ENCODE results near the gene RGS12. TPM values are rescaled to one million over a fixed set of nuclear protein-coding genes. Genes with fewer than 3 reads are reported as not detected.
A peak's percentile ranks its signal among the peaks of the same experiment; 100 is the strongest.

Gene RGS12
- total RNA-seq, 3 donors from 2014 or later = 2.3 to 3.0 (median 2.5) TPM

- Mint-ChIP-seq H3K36me3 (ENCODE audit: insufficient read depth) (no peaks in the 10 kb centered on the region), H3K27me3 (ENCODE audit: low read depth) (peaks cover 39% of the 10 kb centered on the region), H3K4me1 (ENCODE audit: low read depth) (no peaks in the 10 kb centered on the region), H3K9me3 (peaks cover 6% of the 10 kb centered on the region), H3K4me3 (no peak overlapping the region)
- ATAC-seq = no peak
- DNase-seq = no peak
Observed at GRCh38 chr4:3285558-3286334, 7.1 kb upstream of the RGS12 start.

- H3K36me3 Mint-ChIP-seq (ENCODE audit: insufficient read depth) = no peaks in the 10 kb centered on the region
- peaks cover 2% of the 10 kb centered on the region for H3K4me1 Mint-ChIP-seq (ENCODE audit: low read depth)
- H3K27me3 Mint-ChIP-seq (ENCODE audit: low read depth) = peaks cover 37% of the 10 kb centered on the region
- no peak overlapping the region for H3K4me3 Mint-ChIP-seq
- ATAC-seq = no peak
- peaks cover 5% of the 10 kb centered on the region for H3K9me3 Mint-ChIP-seq
- no peak for DNase-seq
Observed at GRCh38 chr4:3286335-3287175, 6.3 kb upstream of the RGS12 start.

GRCh38 chr4:3287271-3287971 is 5.4 kb upstream of the RGS12 start:
- Mint-ChIP-seq H3K4me3 (no peak overlapping the region), H3K36me3 (ENCODE audit: insufficient read depth) (no peaks in the 10 kb centered on the region), H3K9me3 (no peaks in the 10 kb centered on the region), H3K4me1 (ENCODE audit: low read depth) (peaks cover 6% of the 10 kb centered on the region), H3K27me3 (ENCODE audit: low read depth) (peaks cover 35% of the 10 kb centered on the region)
- DNase-seq (no peak), ATAC-seq (no peak)

GRCh38 chr4:3287972-3288570 is 4.8 kb upstream of the RGS12 start:
- Mint-ChIP-seq H3K9me3 (no peaks in the 10 kb centered on the region), H3K4me3 (no peak overlapping the region), H3K36me3 (ENCODE audit: insufficient read depth) (no peaks in the 10 kb centered on the region), H3K4me1 (ENCODE audit: low read depth) (peaks cover 6% of the 10 kb centered on the region), H3K27me3 (ENCODE audit: low read depth) (peaks cover 32% of the 10 kb centered on the region)
- no peak for DNase-seq
- ATAC-seq = no peak

GRCh38 chr4:3288571-3289094 is 4.2 kb upstream of the RGS12 start:
- Mint-ChIP-seq H3K36me3 (ENCODE audit: insufficient read depth) (no peaks in the 10 kb centered on the region), H3K27me3 (ENCODE audit: low read depth) (peaks cover 32% of the 10 kb centered on the region), H3K9me3 (no peaks in the 10 kb centered on the region), H3K4me3 (no peak overlapping the region), H3K4me1 (ENCODE audit: low read depth) (peaks cover 9% of the 10 kb centered on the region)
- no peak for ATAC-seq
- no peak for DNase-seq

GRCh38 chr4:3290476-3290875 is 2.3 kb upstream of the RGS12 start:
- H3K4me3 Mint-ChIP-seq = no peak overlapping the region

GRCh38 chr4:3290889-3291321 is 1.9 kb upstream of the RGS12 start:
- Mint-ChIP-seq H3K4me3 (no peak overlapping the region), H3K9me3 (no peaks in the 10 kb centered on the region), H3K27me3 (ENCODE audit: low read depth) (peaks cover 22% of the 10 kb centered on the region), H3K36me3 (ENCODE audit: insufficient read depth) (no peaks in the 10 kb centered on the region), H3K4me1 (ENCODE audit: low read depth) (peaks cover 11% of the 10 kb centered on the region)
- ATAC-seq (no peak), DNase-seq (no peak)

More at GRCh38 chr4:3290476-3290875, 2.3 kb upstream of the RGS12 start:
- Mint-ChIP-seq H3K9me3 (no peaks in the 10 kb centered on the region), H3K4me1 (ENCODE audit: low read depth) (peaks cover 11% of the 10 kb centered on the region), H3K36me3 (ENCODE audit: insufficient read depth) (no peaks in the 10 kb centered on the region), H3K27me3 (ENCODE audit: low read depth) (peaks cover 25% of the 10 kb centered on the region)
- no peak for ATAC-seq
- no peak for DNase-seq

- Mint-ChIP-seq H3K36me3 (ENCODE audit: insufficient read depth) (no peaks in the 10 kb centered on the region), H3K9me3 (no peaks in the 10 kb centered on the region), H3K4me3 (peak overlapping the region; percentile 87), H3K27me3 (ENCODE audit: low read depth) (peaks cover 18% of the 10 kb centered on the region), H3K4me1 (ENCODE audit: low read depth) (peaks cover 11% of the 10 kb centered on the region)
- ATAC-seq = no peak
- DNase-seq = no peak
Observed at GRCh38 chr4:3291411-3291968, 1.3 kb upstream of the RGS12 start.

- H3K4me3 Mint-ChIP-seq = peak overlapping the region; percentile 87
- peaks cover 11% of the 10 kb centered on the region for H3K4me1 Mint-ChIP-seq (ENCODE audit: low read depth)
- DNase-seq (no peak), ATAC-seq (peak; percentile 25 to 35)
- no peaks in the 10 kb centered on the region for H3K36me3 Mint-ChIP-seq (ENCODE audit: insufficient read depth)
- no peaks in the 10 kb centered on the region for H3K9me3 Mint-ChIP-seq
- H3K27me3 Mint-ChIP-seq (ENCODE audit: low read depth) = peaks cover 14% of the 10 kb centered on the region
Observed at GRCh38 chr4:3291969-3292570, 751 bp upstream of the RGS12 start.

- Mint-ChIP-seq H3K36me3 (ENCODE audit: insufficient read depth) (no peaks in the 10 kb centered on the region), H3K27me3 (ENCODE audit: low read depth) (peaks cover 6% of the 10 kb centered on the region), H3K4me1 (ENCODE audit: low read depth) (peaks cover 11% of the 10 kb centered on the region), H3K4me3 (peak overlapping the region; percentile 73), H3K9me3 (peaks cover 4% of the 10 kb centered on the region)
- no peak for DNase-seq
- ATAC-seq = no peak
Observed at GRCh38 chr4:3293401-3294391, 875 bp downstream of the RGS12 start.

GRCh38 chr4:3294401-3295241 is 1.8 kb downstream of the RGS12 start:
- H3K9me3 Mint-ChIP-seq = peaks cover 4% of the 10 kb centered on the region
- H3K27me3 Mint-ChIP-seq (ENCODE audit: low read depth) = peaks cover 3% of the 10 kb centered on the region
- H3K4me3 Mint-ChIP-seq = no peak overlapping the region
- ATAC-seq = no peak
- H3K4me1 Mint-ChIP-seq (ENCODE audit: low read depth) = peaks cover 14% of the 10 kb centered on the region
- no peaks in the 10 kb centered on the region for H3K36me3 Mint-ChIP-seq (ENCODE audit: insufficient read depth)
- no peak for DNase-seq
